Activated naive CD8-positive, alpha-beta T cell (primary cell): Measurements from ENCODE around the gene PHYHIPL.

Experiments used
- H3K27ac Mint-ChIP-seq: one replicate; pipeline ENCODE4 v1.8.0; 2021; ENCODE audit warnings: mixed read lengths
- H3K27me3 Mint-ChIP-seq: one replicate; pipeline ENCODE4 v1.8.0; 2021; ENCODE audit warnings: mixed read lengths
- H3K36me3 Mint-ChIP-seq: one replicate; pipeline ENCODE4 v1.8.0; 2021; ENCODE audit warnings: mixed read lengths
- H3K4me1 Mint-ChIP-seq: one replicate; pipeline ENCODE4 v1.8.0; 2021; ENCODE audit warnings: low read depth, mixed read lengths
- H3K4me3 Mint-ChIP-seq: one replicate; pipeline ENCODE4 v1.8.0; 2021; ENCODE audit warnings: mild to moderate bottlenecking, mixed read lengths
- H3K9me3 Mint-ChIP-seq: one replicate; pipeline ENCODE4 v1.8.0; 2021; ENCODE audit warnings: low read depth, mixed read lengths

Gene PHYHIPL

DNA sequence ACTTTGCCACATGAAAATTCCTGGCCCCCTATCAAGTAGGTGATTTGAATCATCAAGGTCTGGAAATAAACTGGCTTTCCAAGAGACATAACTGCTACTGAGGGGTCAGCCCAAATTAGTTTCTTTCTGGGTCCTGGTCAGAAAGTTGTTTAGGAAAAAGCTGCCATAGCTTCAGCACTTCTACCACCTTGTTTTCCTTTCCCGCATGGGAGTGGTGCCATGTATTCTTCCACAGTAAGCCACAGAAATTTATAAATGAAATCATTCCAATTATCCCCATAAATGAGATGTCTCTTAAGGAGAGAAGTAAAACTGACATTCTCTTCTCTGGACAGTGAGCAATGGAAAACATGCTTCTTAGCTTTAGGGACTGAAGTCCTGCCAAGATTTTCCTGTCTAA, 80.8 kb downstream of the PHYHIPL start:
- Mint-ChIP-seq H3K9me3 (no peaks in the 10 kb centered on the region), H3K4me1 (no peaks in the 10 kb centered on the region), H3K36me3 (no peaks in the 10 kb centered on the region)

DNA sequence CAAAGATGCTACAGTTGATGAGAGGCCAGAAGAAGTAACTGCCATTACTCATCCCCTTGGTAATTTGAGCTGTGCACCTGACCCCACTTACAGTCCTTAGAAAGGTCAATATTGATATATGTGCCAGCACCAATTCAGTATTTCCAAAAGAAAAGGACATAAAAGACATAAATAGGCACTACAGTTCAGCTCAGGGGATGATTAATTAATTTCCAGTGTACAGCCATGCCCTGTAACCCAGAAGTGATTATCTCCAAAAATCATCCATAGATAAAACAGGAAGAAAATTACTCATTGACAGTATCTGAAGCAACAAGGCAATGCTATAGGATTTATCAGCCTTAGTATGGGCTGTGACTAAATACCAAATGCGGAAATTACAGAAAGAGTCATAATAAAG, 82.4 kb downstream of the PHYHIPL start:
- H3K36me3 Mint-ChIP-seq = no peaks in the 10 kb centered on the region
- H3K27me3 Mint-ChIP-seq = no peaks in the 10 kb centered on the region
- H3K9me3 Mint-ChIP-seq = no peaks in the 10 kb centered on the region
- no peak overlapping the region for H3K4me3 Mint-ChIP-seq
- no peaks in the 10 kb centered on the region for H3K4me1 Mint-ChIP-seq
- no peak overlapping the region for H3K27ac Mint-ChIP-seq

More for the DNA sequence above, 80.8 kb downstream of the PHYHIPL start:
- no peaks in the 10 kb centered on the region for H3K27me3 Mint-ChIP-seq
- no peak overlapping the region for H3K27ac Mint-ChIP-seq
- H3K4me3 Mint-ChIP-seq = no peak overlapping the region

DNA sequence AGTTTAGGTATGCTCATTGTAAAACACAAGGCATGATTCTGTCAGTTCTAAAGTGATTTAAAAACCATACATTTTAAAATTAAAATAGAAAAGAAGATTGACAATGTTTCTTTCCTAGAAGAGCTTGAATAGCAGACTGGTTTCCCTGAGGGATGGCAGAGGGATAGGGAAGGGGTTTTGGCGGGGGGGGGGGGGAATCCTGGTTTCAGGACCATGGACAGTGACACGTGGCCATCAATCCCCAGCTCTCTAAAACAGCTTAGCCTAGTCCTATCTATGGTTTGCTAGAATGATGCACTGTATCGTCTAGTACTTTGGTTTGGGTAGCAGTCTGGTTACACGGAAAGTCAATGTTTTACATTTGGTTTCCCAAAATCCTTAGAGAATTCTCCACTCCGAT, 88.7 kb downstream of the PHYHIPL start:
- no peaks in the 10 kb centered on the region for H3K4me1 Mint-ChIP-seq
- H3K9me3 Mint-ChIP-seq = no peaks in the 10 kb centered on the region
- no peak overlapping the region for H3K27ac Mint-ChIP-seq
- no peaks in the 10 kb centered on the region for H3K36me3 Mint-ChIP-seq
- H3K27me3 Mint-ChIP-seq = no peaks in the 10 kb centered on the region
- no peak overlapping the region for H3K4me3 Mint-ChIP-seq

DNA sequence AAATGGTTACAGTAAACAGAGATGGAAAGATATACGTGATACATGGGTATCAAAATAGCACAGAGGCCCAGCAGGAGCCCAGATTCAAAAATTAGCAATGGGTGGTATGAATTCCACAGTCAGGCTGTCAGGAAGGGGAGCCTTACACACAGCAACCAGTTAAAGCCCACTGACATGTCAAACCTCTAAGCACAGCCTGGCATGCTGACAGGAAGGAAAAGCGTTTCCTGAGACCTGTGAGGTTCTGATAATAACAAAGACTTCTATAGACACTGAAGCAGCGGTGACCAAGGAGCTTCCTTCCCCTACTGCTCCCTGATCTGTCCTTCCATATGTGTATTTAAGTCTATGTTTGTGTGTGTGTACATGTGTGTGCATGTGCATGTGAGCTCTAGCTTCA, 89.9 kb downstream of the PHYHIPL start:
- Mint-ChIP-seq H3K9me3 (no peaks in the 10 kb centered on the region), H3K4me3 (no peak overlapping the region), H3K27me3 (no peaks in the 10 kb centered on the region), H3K36me3 (no peaks in the 10 kb centered on the region), H3K27ac (no peak overlapping the region), H3K4me1 (no peaks in the 10 kb centered on the region)

DNA sequence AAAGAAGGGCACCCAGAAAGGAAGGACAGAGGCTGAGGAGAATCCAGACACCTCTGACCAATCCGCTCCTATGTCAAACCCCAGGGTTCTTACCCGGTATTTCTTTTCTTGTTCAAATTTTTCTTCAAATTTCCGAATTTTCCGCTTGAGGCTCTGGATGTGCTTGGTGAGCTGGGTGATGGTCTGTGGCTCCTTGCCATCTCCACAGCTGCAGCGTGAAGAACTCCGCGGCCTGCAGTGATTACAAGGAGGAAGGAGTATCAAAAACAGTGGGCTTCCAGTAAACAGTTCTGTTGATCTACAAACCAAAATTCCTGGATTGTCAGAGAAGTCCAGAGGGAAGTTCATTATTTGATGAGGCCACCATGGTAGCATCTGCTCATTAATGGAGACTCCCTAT, 92.0 kb downstream of the PHYHIPL start:
- H3K4me1 Mint-ChIP-seq = no peaks in the 10 kb centered on the region
- H3K4me3 Mint-ChIP-seq = no peak overlapping the region
- H3K27ac Mint-ChIP-seq = no peak overlapping the region
- no peaks in the 10 kb centered on the region for H3K36me3 Mint-ChIP-seq
- no peaks in the 10 kb centered on the region for H3K9me3 Mint-ChIP-seq
- H3K27me3 Mint-ChIP-seq = no peaks in the 10 kb centered on the region

DNA sequence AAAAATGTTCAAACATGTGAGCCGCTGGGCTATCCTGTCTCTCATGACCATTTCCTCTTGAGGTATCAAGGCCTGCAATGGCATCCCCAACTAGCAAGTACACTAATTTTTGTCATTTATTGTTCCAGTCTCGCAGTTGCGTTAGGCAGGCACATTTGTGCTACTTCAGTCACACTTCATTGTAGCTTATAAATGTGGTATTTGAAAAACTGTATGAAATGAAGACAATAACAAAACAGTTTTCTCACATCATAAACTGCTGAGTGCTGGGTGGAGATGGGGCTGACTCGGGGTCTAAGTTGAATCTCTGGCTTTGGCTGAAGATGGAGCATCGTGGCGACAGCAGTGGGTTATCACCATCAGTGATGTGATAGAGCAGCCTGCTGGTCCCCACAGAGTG, 93.2 kb downstream of the PHYHIPL start:
- H3K9me3 Mint-ChIP-seq = no peaks in the 10 kb centered on the region
- H3K4me3 Mint-ChIP-seq = no peak overlapping the region
- no peaks in the 10 kb centered on the region for H3K27me3 Mint-ChIP-seq
- no peak overlapping the region for H3K27ac Mint-ChIP-seq
- no peaks in the 10 kb centered on the region for H3K36me3 Mint-ChIP-seq
- H3K4me1 Mint-ChIP-seq = no peaks in the 10 kb centered on the region

DNA sequence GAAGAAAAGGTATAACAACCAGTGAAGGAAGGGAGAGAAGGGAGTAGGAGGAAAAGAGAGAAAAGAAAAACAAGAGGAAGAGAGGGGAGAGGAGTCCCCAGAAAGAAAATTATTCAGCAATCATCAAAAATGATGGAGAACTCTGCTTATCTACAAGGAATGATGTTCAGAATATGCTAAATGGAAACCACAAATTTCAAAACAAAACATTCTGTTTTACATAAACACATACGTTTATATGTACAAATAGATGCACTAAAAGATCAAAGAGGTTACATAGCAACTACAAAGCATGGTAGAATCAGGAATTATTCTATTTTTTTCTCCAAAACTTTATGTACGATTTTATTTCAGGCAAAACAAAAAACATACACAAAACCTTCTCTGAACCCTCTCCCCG, 94.0 kb downstream of the PHYHIPL start:
- Mint-ChIP-seq H3K27ac (no peak overlapping the region), H3K4me3 (no peak overlapping the region), H3K9me3 (no peaks in the 10 kb centered on the region), H3K36me3 (no peaks in the 10 kb centered on the region), H3K27me3 (no peaks in the 10 kb centered on the region), H3K4me1 (no peaks in the 10 kb centered on the region)

DNA sequence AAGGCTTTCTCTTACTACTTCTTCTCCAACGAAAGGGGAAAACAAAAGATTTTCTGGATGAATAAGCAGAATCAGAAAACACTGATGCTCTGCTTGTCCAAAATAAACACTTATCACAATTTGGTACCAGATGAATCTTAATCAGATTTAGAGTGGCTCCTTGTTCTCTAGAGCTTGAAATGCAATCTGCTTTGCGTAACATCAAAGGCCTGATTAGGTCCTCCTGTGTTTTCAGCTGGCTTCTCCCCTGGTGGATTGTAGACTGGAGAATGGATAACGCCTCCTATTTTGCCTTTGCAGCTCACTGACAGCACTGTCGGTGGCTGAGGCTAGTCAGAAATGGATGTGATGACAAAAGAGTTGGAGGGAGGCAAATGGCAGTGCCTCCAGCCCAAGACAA, 94.7 kb downstream of the PHYHIPL start:
- Mint-ChIP-seq H3K4me1 (no peaks in the 10 kb centered on the region), H3K36me3 (no peaks in the 10 kb centered on the region), H3K27me3 (no peaks in the 10 kb centered on the region), H3K4me3 (no peak overlapping the region), H3K9me3 (no peaks in the 10 kb centered on the region), H3K27ac (no peak overlapping the region)

DNA sequence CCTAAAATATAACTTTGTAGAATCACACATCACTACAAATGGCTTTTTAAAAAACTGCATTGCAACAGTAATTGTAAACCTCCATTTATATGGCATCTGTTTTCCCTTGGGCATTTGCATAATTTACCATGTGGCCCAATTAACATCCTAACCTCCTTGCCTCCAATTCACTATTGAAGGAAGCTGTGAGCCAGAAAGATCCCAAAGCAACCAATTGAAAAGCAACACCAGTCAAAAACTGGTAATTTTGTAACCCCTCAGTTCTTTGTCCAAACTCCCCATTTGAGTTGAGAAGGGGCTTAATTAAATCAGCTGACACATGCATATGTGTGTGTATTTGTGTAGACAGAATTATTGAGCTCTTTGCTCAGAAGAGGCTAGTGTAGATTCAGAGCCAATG, 95.6 kb downstream of the PHYHIPL start:
- no peak overlapping the region for H3K27ac Mint-ChIP-seq
- no peak overlapping the region for H3K4me3 Mint-ChIP-seq
- no peaks in the 10 kb centered on the region for H3K27me3 Mint-ChIP-seq
- H3K9me3 Mint-ChIP-seq = no peaks in the 10 kb centered on the region
- H3K4me1 Mint-ChIP-seq = no peaks in the 10 kb centered on the region
- H3K36me3 Mint-ChIP-seq = no peaks in the 10 kb centered on the region

DNA sequence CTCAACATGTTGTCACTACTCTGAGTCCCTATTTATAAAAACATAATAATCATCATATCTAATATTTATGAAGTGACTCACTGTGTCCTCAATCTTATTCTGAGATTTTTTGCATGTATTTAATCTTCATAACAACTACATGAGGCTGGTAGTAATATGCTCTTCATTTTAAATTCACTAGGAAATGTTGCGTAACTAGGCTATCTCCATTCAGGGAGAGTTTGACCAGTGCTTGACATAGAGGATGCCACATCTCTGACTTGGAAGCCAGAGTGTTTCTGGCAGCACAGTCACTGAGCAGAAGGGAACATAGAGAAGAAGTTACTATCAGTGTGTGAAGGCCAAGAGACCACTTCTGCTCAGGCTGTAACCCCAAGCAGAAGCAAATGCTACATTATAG, 97.0 kb downstream of the PHYHIPL start:
- H3K4me1 Mint-ChIP-seq = no peaks in the 10 kb centered on the region
- H3K36me3 Mint-ChIP-seq = no peaks in the 10 kb centered on the region
- no peaks in the 10 kb centered on the region for H3K27me3 Mint-ChIP-seq
- no peak overlapping the region for H3K4me3 Mint-ChIP-seq
- no peaks in the 10 kb centered on the region for H3K9me3 Mint-ChIP-seq
- no peak overlapping the region for H3K27ac Mint-ChIP-seq

DNA sequence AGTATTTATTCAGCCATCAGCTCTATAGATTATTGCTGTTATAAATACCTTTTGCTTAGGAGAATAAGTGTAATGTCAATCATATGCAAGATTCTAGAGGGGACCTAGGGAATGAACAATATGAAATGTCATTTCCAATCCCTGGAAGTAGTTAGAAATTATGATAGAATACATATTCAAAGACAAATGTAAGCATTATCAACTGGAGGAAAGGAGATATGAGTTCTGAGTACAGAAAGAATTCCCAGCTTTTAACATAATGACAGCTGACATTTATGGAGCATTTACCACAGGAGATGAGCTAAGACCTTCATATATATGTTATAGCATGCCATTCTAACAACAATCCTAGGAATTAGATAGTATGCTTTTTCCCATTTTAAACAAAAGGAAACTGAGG, 99.7 kb downstream of the PHYHIPL start:
- Mint-ChIP-seq H3K27me3 (no peaks in the 10 kb centered on the region), H3K4me3 (no peak overlapping the region), H3K27ac (no peak overlapping the region), H3K36me3 (no peaks in the 10 kb centered on the region), H3K9me3 (no peaks in the 10 kb centered on the region), H3K4me1 (no peaks in the 10 kb centered on the region)

DNA sequence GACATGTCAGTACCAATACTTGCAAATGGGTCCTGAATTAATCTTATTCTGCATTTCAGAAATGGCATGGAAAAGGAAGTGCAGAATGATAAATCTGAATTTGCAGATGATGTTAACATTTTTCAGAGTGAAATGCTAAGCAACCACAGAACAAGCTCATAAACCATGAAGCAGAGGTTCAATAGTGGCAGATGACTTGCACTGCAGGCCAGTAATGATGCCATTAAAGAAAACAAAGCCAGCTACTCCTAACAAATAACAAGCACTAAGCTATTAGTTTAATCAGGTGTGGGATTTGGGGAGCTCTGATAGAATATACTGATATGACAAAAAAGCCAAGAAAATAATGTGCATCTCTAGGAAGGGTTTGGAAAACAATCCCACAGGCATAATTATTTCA, 100.5 kb downstream of the PHYHIPL start:
- Mint-ChIP-seq H3K9me3 (no peaks in the 10 kb centered on the region), H3K27me3 (no peaks in the 10 kb centered on the region), H3K4me1 (no peaks in the 10 kb centered on the region), H3K4me3 (no peak overlapping the region), H3K36me3 (no peaks in the 10 kb centered on the region), H3K27ac (no peak overlapping the region)

DNA sequence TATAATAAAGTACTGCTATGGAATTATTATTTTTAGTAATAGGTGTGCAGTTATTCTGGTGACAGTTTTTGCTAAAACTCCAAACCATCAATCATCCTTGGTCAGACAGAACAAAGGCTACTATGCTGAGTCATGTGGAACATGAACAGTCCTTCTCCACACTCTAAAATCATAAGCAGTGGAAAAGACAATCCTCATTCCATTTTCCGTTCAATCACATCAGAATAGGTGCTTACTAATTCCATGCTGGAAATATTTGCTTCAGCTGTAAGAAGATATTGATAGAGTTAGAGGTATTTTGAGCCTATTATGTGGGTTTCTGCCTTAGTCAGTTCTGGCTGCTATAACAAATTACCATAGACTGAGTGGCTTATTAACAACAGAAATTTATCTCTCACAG, 103.0 kb downstream of the PHYHIPL start:
- H3K36me3 Mint-ChIP-seq = no peaks in the 10 kb centered on the region
- H3K9me3 Mint-ChIP-seq = no peaks in the 10 kb centered on the region

DNA sequence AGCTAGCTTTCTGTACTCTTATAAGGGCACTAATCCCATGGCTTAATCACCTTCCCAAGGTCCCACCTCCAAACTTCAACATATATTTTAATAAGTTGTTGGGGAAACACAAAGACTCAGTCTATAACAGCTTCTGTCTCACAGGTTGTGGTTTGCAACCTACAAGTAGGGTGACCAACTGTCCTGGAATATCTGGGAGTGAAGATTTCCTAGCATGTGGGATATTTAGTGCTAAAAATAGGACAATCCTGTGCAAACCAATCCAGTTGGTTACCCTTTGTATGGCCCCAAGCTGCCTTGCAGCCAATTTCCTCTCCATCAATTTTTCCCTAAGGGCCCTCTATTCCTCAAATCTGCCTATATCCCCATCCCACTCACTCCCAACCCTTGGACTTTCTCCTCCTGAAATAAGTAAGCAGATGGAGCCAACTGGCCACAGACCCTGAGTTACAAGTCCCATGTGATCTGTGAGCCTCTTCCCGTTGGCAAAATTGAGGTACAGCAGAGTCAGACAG, 103.6 kb downstream of the PHYHIPL start:
- H3K36me3 Mint-ChIP-seq = no peaks in the 10 kb centered on the region
- no peaks in the 10 kb centered on the region for H3K9me3 Mint-ChIP-seq
- no peak overlapping the region for H3K4me3 Mint-ChIP-seq
- H3K4me1 Mint-ChIP-seq = no peaks in the 10 kb centered on the region
- no peak overlapping the region for H3K27ac Mint-ChIP-seq
- no peaks in the 10 kb centered on the region for H3K27me3 Mint-ChIP-seq

More for the DNA sequence above, 103.0 kb downstream of the PHYHIPL start:
- H3K4me3 Mint-ChIP-seq = no peak overlapping the region
- H3K27me3 Mint-ChIP-seq = no peaks in the 10 kb centered on the region
- no peak overlapping the region for H3K27ac Mint-ChIP-seq
- H3K4me1 Mint-ChIP-seq = no peaks in the 10 kb centered on the region

DNA sequence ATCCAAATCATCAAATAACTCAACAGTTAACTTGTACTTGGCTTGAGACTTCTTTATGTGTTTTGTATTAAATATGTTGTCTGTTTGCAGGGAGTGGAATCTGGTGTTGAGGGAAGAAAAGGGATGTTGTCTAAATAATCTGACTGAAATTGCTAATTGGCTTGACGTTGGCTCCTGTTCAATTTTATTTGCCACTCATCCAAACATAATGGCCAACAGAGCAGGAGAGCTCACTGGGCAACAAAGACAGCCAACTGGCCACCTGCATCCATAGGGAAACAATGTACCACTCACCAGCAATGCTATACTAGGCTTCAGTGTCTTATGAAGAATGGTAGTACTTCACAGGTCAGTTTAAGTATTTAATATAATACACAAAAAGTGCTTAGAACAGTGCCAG, 105.4 kb downstream of the PHYHIPL start:
- H3K4me3 Mint-ChIP-seq = no peak overlapping the region
- no peaks in the 10 kb centered on the region for H3K4me1 Mint-ChIP-seq
- H3K36me3 Mint-ChIP-seq = no peaks in the 10 kb centered on the region
- H3K27me3 Mint-ChIP-seq = no peaks in the 10 kb centered on the region
- H3K9me3 Mint-ChIP-seq = no peaks in the 10 kb centered on the region
- H3K27ac Mint-ChIP-seq = no peak overlapping the region

DNA sequence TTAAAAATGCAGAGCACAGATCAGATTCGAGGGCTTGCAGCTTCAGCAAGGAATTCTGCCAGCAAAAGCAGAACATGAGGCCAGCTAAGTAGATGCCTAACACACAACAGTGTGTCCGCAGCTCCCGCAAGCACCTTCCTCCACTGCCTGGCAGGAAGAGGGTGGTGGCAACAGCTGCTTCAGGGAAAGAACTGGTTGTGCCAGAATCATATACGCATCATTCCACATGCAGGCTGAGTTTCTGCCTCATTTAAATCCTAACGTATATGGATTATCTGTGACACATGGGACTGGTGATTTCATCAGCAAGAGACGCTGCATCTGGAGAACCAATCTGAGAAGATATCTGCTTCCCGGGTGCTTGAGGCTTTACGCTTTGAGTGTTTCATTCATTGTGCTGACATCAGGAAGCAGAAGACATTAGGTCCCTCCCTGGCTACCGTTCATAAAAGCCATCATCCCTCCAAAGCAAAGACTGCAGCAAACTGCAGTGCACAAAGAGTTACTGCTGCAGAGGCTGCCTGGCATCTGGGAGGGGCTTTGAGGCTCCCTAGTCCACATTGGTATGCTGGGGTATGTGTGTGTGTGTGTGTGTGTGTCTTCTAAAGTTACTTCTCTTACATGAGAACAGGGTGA, 107.1 kb downstream of the PHYHIPL start:
- Mint-ChIP-seq H3K27ac (no peak overlapping the region), H3K27me3 (no peaks in the 10 kb centered on the region), H3K9me3 (no peaks in the 10 kb centered on the region), H3K4me3 (no peak overlapping the region), H3K36me3 (no peaks in the 10 kb centered on the region), H3K4me1 (no peaks in the 10 kb centered on the region)
